Trophoblast cell (in vitro differentiated cells and primary cell): ENCODE results near the gene SPATS2L.

Experiments used
- DNase-seq, 2 donors: peaks; one replicate each; pipeline ENCODE4 v3.0.0-alpha.2; 2016
- H2AFZ ChIP-seq: 2 replicates; pipeline ENCODE4 v1.6.1; 2013; ENCODE audit warnings: low read length, moderate library complexity, mild to moderate bottlenecking; ENCODE audit not compliant: insufficient read depth, poor library complexity
- H2AK5ac ChIP-seq: 2 replicates; pipeline ENCODE4 v1.6.1; 2013; ENCODE audit warnings: mild to moderate bottlenecking, low read length
- H2BK120ac ChIP-seq: 2 replicates; pipeline ENCODE4 v1.6.1; 2013; ENCODE audit warnings: low read length, mild to moderate bottlenecking, moderate library complexity; ENCODE audit not compliant: insufficient read depth, poor library complexity
- H2BK12ac ChIP-seq: 2 replicates; pipeline ENCODE4 v1.6.1; 2013; ENCODE audit warnings: mild to moderate bottlenecking, low read length, moderate library complexity
- H2BK5ac ChIP-seq: 2 replicates; pipeline ENCODE4 v1.6.1; 2013; ENCODE audit warnings: low read length, low read depth, moderate library complexity, mild to moderate bottlenecking; ENCODE audit not compliant: poor library complexity
- H3K14ac ChIP-seq: 2 replicates; pipeline ENCODE4 v1.6.1; 2013; ENCODE audit warnings: mild to moderate bottlenecking, low read length
- H3K18ac ChIP-seq: 2 replicates; pipeline ENCODE4 v1.6.1; 2013; ENCODE audit warnings: mild to moderate bottlenecking, low read length
- H3K23ac ChIP-seq: 2 replicates; pipeline ENCODE4 v1.6.1; 2013; ENCODE audit warnings: low read length
- H3K27ac ChIP-seq: 2 replicates; pipeline ENCODE4 v1.5.1; 2013; ENCODE audit warnings: low read depth, mild to moderate bottlenecking, inconsistent platforms, low read length, moderate library complexity
- H3K27me3 ChIP-seq: 2 replicates; pipeline ENCODE4 v1.6.1; 2013; ENCODE audit warnings: inconsistent platforms, mild to moderate bottlenecking, low read length, moderate library complexity; ENCODE audit not compliant: insufficient read depth
- H3K36me3 ChIP-seq, 2 experiments: 1 replicate in 1 of 2; 2 replicates in 1 of 2; pipeline ENCODE4 v1.6.1; 2013; ENCODE audit warnings: low read length in 2 of 2, mild to moderate bottlenecking in 2 of 2, moderate library complexity in 1 of 2; ENCODE audit not compliant: insufficient read depth in 2 of 2, control insufficient read depth in 1 of 2
- H3K4ac ChIP-seq: 2 replicates; pipeline ENCODE4 v1.6.1; 2013; ENCODE audit warnings: low read depth, mild to moderate bottlenecking, low read length, moderate library complexity
- H3K4me1 ChIP-seq, 2 experiments: 1 replicate in 1 of 2; 2 replicates in 1 of 2; pipeline ENCODE4 v1.6.1; 2013; ENCODE audit warnings: low read length in 2 of 2, mild to moderate bottlenecking in 2 of 2, moderate library complexity in 1 of 2; ENCODE audit not compliant: insufficient read depth in 2 of 2, control insufficient read depth in 1 of 2
- H3K4me2 ChIP-seq: 2 replicates; pipeline ENCODE4 v1.6.1; 2013; ENCODE audit warnings: inconsistent platforms, mild to moderate bottlenecking, low read length, moderate library complexity
- H3K4me3 ChIP-seq: 2 replicates; pipeline ENCODE4 v1.5.1; 2013; ENCODE audit warnings: mild to moderate bottlenecking, low read depth, low read length, inconsistent platforms
- H3K79me1 ChIP-seq: one replicate; pipeline ENCODE4 v1.6.1; 2013; ENCODE audit warnings: low read length
- H3K79me2 ChIP-seq: 2 replicates; pipeline ENCODE4 v1.6.1; 2013; ENCODE audit warnings: low read length, mild to moderate bottlenecking; ENCODE audit not compliant: control insufficient read depth, insufficient read depth, poor library complexity
- H3K9ac ChIP-seq: 2 replicates; pipeline ENCODE4 v1.6.1; 2013; ENCODE audit warnings: mild to moderate bottlenecking, low read length
- H3K9me3 ChIP-seq: 2 replicates; pipeline ENCODE4 v1.6.1; 2013; ENCODE audit warnings: low read depth, mild to moderate bottlenecking, control low read depth, inconsistent platforms, low read length; ENCODE audit not compliant: insufficient read depth
- H4K12ac ChIP-seq: 2 replicates; pipeline ENCODE4 v1.6.1; 2013; ENCODE audit warnings: low read depth, mild to moderate bottlenecking, low read length, moderate library complexity
- H4K8ac ChIP-seq: 2 replicates; pipeline ENCODE4 v1.6.1; 2013; ENCODE audit warnings: low read depth, mild to moderate bottlenecking, low read length, moderate library complexity
- H4K91ac ChIP-seq: one replicate; pipeline ENCODE4 v1.6.1; 2013; ENCODE audit warnings: low read depth, mild to moderate bottlenecking, low read length, moderate library complexity
- WGBS: extraction: QIAGEN DNeasy Blood & Tissue Kit; methylation state at CpG from one replicate; pipeline ENCODE4 v1.1.7; 2013; ENCODE audit warnings: missing lambda C conversion rate; ENCODE audit not compliant: insufficient read length, insufficient coverage; ENCODE audit errors: extremely low coverage; 5-methylcytosine and 5-hydroxymethylcytosine counted together

The SPATS2L gene

DNA sequence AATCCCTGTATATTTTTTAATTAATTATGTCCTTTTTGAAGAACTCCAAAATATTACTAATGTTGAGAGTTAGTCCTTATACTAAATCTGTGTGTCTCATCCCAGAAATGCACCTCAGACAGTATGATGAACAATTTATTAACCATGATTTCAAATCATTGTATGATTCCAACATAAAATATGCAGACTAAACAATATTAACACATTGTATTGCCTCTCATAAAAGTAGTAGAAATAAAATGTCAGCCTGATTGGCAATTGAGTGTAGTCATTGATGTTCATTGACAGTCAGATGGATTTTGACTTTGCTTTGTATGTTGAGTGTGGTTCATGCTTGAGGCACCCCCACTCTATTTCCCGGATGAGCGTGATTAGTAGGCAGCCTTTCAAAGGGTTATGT, 145.9 kb downstream of the SPATS2L start:
- Histone ChIP-seq H3K4me3 (no peak overlapping the region), H3K79me2 (no peaks in the 10 kb centered on the region), H3K23ac (no peak overlapping the region), H2BK120ac (no peak overlapping the region), H3K27ac (no peak overlapping the region), H4K8ac (no peak overlapping the region), H2BK5ac (no peak overlapping the region), H2AK5ac (no peak overlapping the region), H4K91ac (no peak overlapping the region), H4K12ac (no peak overlapping the region), H3K79me1 (no peaks in the 10 kb centered on the region), H3K4ac (no peak overlapping the region), H3K36me3 (peaks cover 14 to 26% of the 10 kb centered on the region in 2 experiments), H3K9me3 (no peaks in the 10 kb centered on the region), H3K9ac (no peak overlapping the region), H3K27me3 (no peaks in the 10 kb centered on the region), H3K18ac (no peak overlapping the region), H2AFZ (no peak overlapping the region), H3K4me1 (peaks cover 6 to 11% of the 10 kb centered on the region in 2 experiments), H3K14ac (no peak overlapping the region), H2BK12ac (no peak overlapping the region), H3K4me2 (no peak overlapping the region)
- DNase-seq: no peak
- no CpG with 5 or more reads among the region's 2 CpGs for WGBS

DNA sequence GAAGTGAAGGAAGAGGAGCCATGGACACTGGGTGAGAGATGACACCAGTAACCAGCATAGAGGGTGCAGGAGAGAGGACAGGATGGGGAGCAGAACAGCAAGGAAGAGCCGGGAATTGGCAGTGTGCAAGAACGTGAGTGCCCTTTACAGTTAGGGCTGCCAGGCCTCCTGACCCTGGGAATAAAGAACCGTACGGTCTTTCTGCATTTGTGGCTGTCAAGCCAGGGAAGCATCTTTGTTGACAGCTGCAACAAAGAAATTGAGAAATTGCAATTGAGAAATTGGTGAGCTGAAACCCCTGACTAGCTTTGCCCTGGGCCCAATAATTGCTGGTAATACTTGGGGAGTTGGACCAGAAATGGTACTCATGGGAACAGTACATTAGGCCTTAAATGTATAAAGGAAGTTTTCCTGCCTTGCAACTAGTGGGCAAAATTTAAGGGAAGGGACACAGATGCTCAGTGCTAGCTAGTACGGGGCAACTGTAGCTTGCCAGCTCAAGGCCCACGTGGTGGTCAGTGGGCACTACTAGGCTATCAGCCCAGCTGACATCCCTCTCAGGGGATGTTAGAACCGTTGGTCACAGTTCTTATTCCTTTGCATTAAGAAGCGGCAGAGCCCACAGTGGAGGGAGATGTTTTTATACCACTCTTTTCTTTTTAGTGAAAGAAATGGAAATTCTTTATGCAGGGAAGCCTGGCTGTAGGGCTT, 146.8 kb downstream of the SPATS2L start:
- no peak overlapping the region for H2BK5ac ChIP-seq
- H3K27me3 ChIP-seq: no peaks in the 10 kb centered on the region
- no peak overlapping the region for H3K4me3 ChIP-seq
- H4K91ac ChIP-seq: no peak overlapping the region
- H3K4me2 ChIP-seq: no peak overlapping the region
- no CpG with 5 or more reads among the region's 8 CpGs for WGBS
- no peaks in the 10 kb centered on the region for H3K9me3 ChIP-seq
- no peak overlapping the region for H4K8ac ChIP-seq
- H4K12ac ChIP-seq: no peak overlapping the region
- H3K4me1 ChIP-seq: peaks cover 6 to 11% of the 10 kb centered on the region in 2 experiments
- H3K14ac ChIP-seq: no peak overlapping the region
- peaks cover 10 to 25% of the 10 kb centered on the region in 2 experiments for H3K36me3 ChIP-seq
- H2BK120ac ChIP-seq: no peak overlapping the region
- DNase-seq: no peak
- H2AK5ac ChIP-seq: no peak overlapping the region
- no peaks in the 10 kb centered on the region for H3K79me2 ChIP-seq
- H2BK12ac ChIP-seq: no peak overlapping the region
- H3K79me1 ChIP-seq: no peaks in the 10 kb centered on the region
- no peak overlapping the region for H3K4ac ChIP-seq
- H3K9ac ChIP-seq: no peak overlapping the region
- no peak overlapping the region for H3K18ac ChIP-seq
- H2AFZ ChIP-seq: no peak overlapping the region
- no peak overlapping the region for H3K23ac ChIP-seq
- peak overlapping the region; percentile 1 for H3K27ac ChIP-seq

DNA sequence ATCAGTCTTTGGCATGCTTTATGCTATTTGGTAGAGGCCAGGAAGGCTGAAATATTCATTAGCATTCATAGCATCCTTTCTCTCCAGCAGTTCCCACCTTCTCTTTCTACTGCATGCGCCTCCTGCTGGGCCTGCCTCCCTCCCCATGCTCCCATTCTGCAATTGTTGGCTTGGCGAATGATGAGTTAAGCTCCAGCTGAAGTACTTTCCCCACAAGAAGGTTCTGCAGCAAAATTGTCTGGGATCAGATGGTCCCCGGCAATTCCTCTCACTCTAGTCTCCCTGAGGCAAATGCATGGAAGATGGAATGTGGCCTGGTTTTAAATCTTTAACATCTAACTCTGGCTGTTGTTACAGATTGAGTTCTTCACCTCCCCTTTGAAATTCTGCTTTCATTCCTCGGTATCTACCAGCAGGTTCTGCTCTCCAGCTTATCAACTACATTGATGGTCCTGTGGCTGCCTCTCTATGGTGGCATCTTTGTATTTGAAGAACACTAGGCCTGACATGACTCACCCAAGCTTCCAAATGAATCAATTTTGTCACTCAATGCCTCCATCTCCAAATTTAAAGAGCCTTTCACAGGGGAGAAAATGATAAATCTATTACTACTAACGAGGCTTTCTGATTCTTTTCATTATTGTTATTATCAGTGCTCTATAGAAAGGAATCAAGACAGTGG, 147.5 kb downstream of the SPATS2L start:
- no peak overlapping the region for H3K4ac ChIP-seq
- no peak overlapping the region for H2AFZ ChIP-seq
- H3K4me2 ChIP-seq: no peak overlapping the region
- H3K14ac ChIP-seq: no peak overlapping the region
- H3K23ac ChIP-seq: no peak overlapping the region
- no peak overlapping the region for H3K27ac ChIP-seq
- peaks cover 6 to 11% of the 10 kb centered on the region in 2 experiments for H3K4me1 ChIP-seq
- H3K4me3 ChIP-seq: no peak overlapping the region
- H3K9ac ChIP-seq: no peak overlapping the region
- no peaks in the 10 kb centered on the region for H3K79me1 ChIP-seq
- H3K18ac ChIP-seq: no peak overlapping the region
- DNase-seq: peak; percentile 42 to 83
- no peak overlapping the region for H2BK120ac ChIP-seq
- no peak overlapping the region for H2AK5ac ChIP-seq
- H3K9me3 ChIP-seq: no peaks in the 10 kb centered on the region
- peaks cover 10 to 25% of the 10 kb centered on the region in 2 experiments for H3K36me3 ChIP-seq
- no peak overlapping the region for H2BK12ac ChIP-seq
- no peak overlapping the region for H2BK5ac ChIP-seq
- no peak overlapping the region for H4K91ac ChIP-seq
- H4K8ac ChIP-seq: no peak overlapping the region
- WGBS: no CpG with 5 or more reads among the region's 5 CpGs
- H3K79me2 ChIP-seq: no peaks in the 10 kb centered on the region
- no peaks in the 10 kb centered on the region for H3K27me3 ChIP-seq
- no peak overlapping the region for H4K12ac ChIP-seq

DNA sequence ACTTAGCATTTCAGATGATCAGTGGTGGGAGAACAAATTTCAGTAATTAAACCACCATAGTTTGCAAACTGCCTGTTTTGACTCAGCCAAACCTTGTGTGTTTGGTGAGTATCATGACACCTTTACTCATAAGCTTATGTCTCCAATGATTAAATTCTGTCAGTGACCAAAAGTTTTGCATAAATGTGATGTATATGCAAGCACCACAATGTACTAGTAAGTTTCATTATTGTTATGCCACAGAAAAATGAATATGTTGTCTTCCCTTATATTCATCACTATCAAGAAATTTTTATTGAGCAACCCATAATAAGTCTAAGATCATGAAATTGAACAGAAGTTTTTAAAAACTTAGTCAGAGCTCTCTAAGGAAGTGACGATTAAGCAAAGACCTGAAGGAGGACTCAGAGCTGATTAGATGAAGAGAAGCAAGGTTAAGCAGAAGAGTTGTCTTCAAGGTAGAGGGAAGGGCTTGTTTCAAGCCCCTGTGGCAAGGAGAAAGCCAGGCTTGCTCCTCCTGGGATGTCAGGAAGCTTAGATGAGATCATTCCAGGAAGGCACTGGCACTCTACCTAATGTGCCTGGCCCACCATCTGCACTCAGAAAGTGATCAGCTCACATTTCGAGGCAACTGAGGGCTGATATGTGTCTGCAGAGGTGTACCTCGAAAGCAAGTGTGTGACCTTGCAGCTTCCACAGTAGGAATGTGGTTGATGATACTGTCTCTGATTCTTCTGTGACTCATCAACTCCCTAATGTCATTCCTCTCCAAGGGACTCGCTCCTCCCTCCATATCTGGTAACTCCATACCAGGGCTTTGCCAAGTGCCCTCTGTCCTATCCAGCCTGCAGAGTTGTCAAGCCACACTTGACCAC, 148.7 kb downstream of the SPATS2L start:
- Histone ChIP-seq H3K9ac (no peak overlapping the region), H2BK5ac (no peak overlapping the region), H3K79me2 (no peaks in the 10 kb centered on the region), H3K79me1 (no peaks in the 10 kb centered on the region), H3K4me3 (no peak overlapping the region), H3K36me3 (peaks cover 10 to 26% of the 10 kb centered on the region in 2 experiments), H2AFZ (no peak overlapping the region), H3K18ac (no peak overlapping the region), H3K4me1 (peaks cover 6 to 11% of the 10 kb centered on the region in 2 experiments), H3K9me3 (no peaks in the 10 kb centered on the region), H4K8ac (no peak overlapping the region), H4K12ac (no peak overlapping the region), H4K91ac (no peak overlapping the region), H3K4ac (no peak overlapping the region), H2BK120ac (no peak overlapping the region), H2AK5ac (no peak overlapping the region), H3K14ac (no peak overlapping the region), H3K27me3 (no peaks in the 10 kb centered on the region), H3K23ac (no peak overlapping the region), H3K27ac (no peak overlapping the region), H3K4me2 (no peak overlapping the region), H2BK12ac (no peak overlapping the region)
- peak in 1 of 2 donors; percentile 29 for DNase-seq
- no CpG with 5 or more reads among the region's 4 CpGs for WGBS
